HCT116 (cell line): ENCODE measurements around the gene SON.

Experiments used
- CEBPB ChIP-seq: IDR thresholded peaks from 2 replicates; pipeline ENCODE4 v1.6.1; 2012; ENCODE audit warnings: low read depth
- CTCF ChIP-seq, 3 experiments: fragments of 200-600 bp in 1 of 3; sonication (generic) in 1 of 3; IDR thresholded peaks in 2 of 3; conservative IDR thresholded peaks in 1 of 3; 2 replicates each; pipeline ENCODE4 v1.5.1; 2012 to 2017; ENCODE audit warnings: low read depth in 2 of 3, low read length in 2 of 3, antibody characterized with exemption in 1 of 3, borderline replicate concordance in 1 of 3, control low read depth in 1 of 3, mild to moderate bottlenecking in 1 of 3, mixed read lengths in 1 of 3, mixed run types in 1 of 3, moderate library complexity in 1 of 3; ENCODE audit not compliant: insufficient read depth in 1 of 3
- ELF1 ChIP-seq: IDR thresholded peaks from 2 replicates; pipeline ENCODE4 v1.6.1; 2012; ENCODE audit warnings: low read depth, borderline replicate concordance
- EZH2 ChIP-seq: fragments of 200-600 bp; sonication (generic); IDR thresholded peaks from 2 replicates; pipeline ENCODE4 v1.6.1; 2017; ENCODE audit warnings: antibody characterized with exemption, mixed run types
- JUND ChIP-seq: IDR thresholded peaks from 2 replicates; pipeline ENCODE4 v1.6.1; 2012
- POLR2A ChIP-seq: IDR thresholded peaks from 2 replicates; pipeline ENCODE4 v1.7.0; 2011; ENCODE audit warnings: borderline replicate concordance; ENCODE audit not compliant: insufficient read depth, insufficient read length; ENCODE audit errors: extremely low read depth
- POLR2AphosphoS5 ChIP-seq: IDR thresholded peaks from 2 replicates; pipeline ENCODE4 v1.6.1; 2011; ENCODE audit warnings: mild to moderate bottlenecking, low read depth, low read length, moderate library complexity
- REST ChIP-seq: IDR thresholded peaks from 2 replicates; pipeline ENCODE4 v1.6.1; 2012; ENCODE audit warnings: low read depth
- SIN3A ChIP-seq: IDR thresholded peaks from 2 replicates; pipeline ENCODE4 v1.6.1; 2012; ENCODE audit warnings: low read depth
- ZBTB33 ChIP-seq: IDR thresholded peaks from 2 replicates; pipeline ENCODE4 v1.6.1; 2011; ENCODE audit warnings: mild to moderate bottlenecking, low read length, moderate library complexity; ENCODE audit not compliant: insufficient replicate concordance; ENCODE audit errors: extremely low read depth
- ZFX ChIP-seq: fragments of 450-650 bp; IDR thresholded peaks from 2 replicates; pipeline ENCODE4 v1.6.1; 2017

- no peak for TF ChIP-seq EZH2
- no peak for TF ChIP-seq POLR2A
- TF ChIP-seq POLR2AphosphoS5 = no peak
- no peak for TF ChIP-seq CTCF (IDR thresholded peaks at IDR 0.05 in 2 of 3, conservative IDR thresholded peaks at IDR 0.05 in 1 of 3; ENCODE audit: borderline replicate concordance in 1 of 3, insufficient read depth in 1 of 3, low read depth in 2 of 3, low read length in 2 of 3)
- TF ChIP-seq CEBPB = no peak
- no peak for TF ChIP-seq SIN3A
- TF ChIP-seq ELF1 = no peak
- no peak for TF ChIP-seq ZFX
- TF ChIP-seq JUND = no peak
- no peak for TF ChIP-seq ZBTB33
- TF ChIP-seq REST = no peak
Observed at GRCh38 chr21:33546086-33546485, 3.2 kb downstream of the SON start.
